Myocyte (in vitro differentiated cells): ENCODE measurements around the gene AKNA. TPM values are rescaled to one million over a fixed set of nuclear protein-coding genes. Genes with fewer than 3 reads are reported as not detected.
A peak's percentile ranks its signal among the peaks of the same experiment; 100 is the strongest.
"Not testable (repeated sequence)": the region's sequence is repeated elsewhere in the genome, so short reads cannot be mapped to it uniquely, and the experiment has no call there.

Experiments
- DNase-seq: peaks from one replicate; pipeline ENCODE4 v3.0.0-alpha.2; 2012; ENCODE audit warnings: low read depth
- total RNA-seq: library from RNA; depleted of rRNA; stranded (reverse); fragments of >200 nt; gene quantifications from 2 replicates; pipeline ENCODE4 v1.2.3, GENCODE V29; 2014

The AKNA gene
- total RNA-seq, 1 donor from 2014 or later, result 3.7 TPM

DNA sequence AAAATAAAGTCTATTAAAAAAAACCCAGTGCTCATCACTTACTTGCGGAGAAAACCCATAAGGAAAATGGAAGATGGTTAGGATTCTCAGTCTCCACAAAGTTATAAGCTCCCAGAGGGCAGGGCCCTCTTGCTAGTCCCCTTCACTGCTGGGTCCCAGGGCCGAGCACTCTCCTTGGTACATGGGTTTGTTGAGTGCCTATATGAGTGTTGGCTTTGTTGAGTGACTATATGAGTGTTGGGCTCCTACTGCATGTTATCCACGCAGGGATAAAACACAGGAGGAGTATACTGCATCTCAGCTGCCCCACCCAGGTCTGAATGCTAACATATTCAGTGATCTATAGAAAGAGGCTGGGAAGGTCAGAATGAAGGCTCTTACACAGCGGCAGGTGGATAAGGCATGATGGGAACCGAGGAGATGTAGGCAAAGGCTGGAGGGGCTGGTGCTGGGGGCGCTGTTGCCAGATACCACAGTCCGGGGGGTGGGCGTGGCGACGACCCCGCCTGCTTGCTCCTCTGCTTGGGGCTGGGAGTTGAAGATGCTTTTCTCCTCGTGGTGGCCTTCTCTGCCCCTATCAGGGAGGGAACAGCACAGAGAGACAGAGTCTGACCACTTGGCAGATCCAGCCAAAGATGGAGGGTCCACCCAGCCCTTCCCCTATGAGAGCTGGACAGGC lies 46.5 kb downstream of the AKNA start:
- no peak for DNase-seq

DNA sequence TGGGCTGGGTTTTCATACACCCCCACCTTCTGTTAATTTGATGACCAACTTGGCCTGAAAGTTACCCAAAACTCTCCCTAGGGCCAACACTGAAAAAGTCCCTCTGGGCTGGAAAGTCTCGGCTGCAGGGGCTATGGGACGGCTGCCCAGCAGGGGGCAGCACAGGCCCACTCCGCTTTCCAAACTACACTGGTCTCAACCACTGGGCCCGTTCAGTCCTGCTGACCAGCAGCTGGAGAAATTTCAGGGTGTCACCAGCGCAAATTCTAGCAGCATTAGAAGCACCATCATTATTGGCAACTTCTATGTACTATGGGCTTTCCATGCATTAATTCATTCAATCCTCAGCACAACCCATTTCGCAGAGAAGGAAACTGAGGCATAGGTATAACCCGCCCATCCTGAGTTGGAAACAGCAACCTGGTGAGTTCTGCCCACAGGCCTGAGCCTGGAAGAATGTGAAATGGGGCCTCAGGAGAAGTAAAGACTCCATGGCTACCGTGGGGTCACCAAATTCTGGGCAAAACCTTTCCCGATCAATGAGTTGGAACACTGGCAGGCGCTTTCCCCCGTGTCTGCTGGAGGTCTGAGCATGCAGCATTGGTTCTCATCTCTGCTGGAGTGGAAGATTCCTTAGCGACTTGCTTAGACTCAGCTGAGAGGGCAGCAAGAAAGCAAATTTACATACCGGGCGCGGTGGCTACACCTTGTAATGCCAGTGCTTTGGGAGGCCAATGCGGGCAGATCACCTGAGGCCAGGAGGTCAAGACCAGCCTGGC lies 48.5 kb downstream of the AKNA start:
- peak; percentile 56 for DNase-seq

DNA sequence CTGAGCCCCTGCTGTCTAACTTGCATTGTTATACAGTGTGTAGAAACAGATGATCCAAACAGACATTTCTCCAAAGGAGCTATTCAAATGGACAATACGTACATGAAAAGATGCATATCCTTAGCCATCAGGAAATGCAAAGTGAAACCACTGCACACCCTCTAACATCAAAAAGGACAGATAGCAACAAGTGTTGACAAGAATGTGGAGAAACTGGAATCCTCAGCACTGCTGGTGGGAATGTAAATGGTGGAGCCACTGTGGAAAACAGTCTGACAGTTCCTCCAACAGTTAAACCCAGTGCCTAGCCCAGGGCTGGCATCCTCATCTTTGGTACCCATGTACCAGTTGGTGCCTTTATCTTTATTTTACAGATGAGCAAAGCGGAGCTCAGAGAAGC lies 49.6 kb downstream of the AKNA start:
- no peak for DNase-seq

GRCh38 chr9:114336699-114337395 lies 50.9 kb downstream of the AKNA start:
- no peak for DNase-seq

DNA sequence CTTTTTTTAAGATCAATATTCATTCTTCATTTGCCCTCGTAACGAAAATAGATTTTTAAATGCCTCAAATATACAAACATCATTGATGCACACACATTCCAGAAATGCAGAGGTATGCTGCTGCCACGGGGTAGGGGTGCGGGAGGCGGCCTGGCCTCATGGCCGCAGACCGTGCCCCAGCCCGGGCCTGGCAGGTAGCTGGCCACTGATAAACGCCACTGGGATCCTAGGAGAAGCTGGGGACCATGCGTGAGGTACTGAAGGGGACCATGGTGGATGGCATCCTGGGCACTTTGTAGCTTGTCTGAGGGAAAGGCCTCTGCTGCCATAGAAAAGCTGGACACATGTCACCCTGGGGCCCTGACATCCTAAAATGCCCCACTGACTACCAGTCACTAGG lies 51.6 kb downstream of the AKNA start:
- DNase-seq, result no peak

DNA sequence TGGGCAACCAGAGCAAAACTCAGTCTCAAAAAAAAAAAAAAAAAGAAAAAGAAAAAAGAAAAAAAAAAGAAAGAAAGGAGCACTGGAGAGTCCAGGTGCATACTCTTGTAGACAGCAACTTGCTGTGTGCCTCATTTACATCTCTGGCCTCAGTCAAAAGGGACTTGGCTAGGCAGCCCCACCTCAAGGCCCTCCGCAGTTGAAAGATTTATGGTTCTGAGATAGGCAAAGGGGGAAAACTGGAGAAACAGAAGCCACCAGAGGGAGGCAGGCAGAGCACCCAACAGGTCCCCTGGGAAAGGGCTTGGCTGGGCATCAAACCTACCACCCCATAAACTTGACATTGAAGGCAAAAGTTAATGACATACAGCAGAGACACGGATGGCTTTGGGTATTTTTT lies 52.0 kb downstream of the AKNA start:
- DNase-seq, result no peak

GRCh38 chr9:114334490-114334889 lies 53.3 kb downstream of the AKNA start:
- DNase-seq, result no peak

DNA sequence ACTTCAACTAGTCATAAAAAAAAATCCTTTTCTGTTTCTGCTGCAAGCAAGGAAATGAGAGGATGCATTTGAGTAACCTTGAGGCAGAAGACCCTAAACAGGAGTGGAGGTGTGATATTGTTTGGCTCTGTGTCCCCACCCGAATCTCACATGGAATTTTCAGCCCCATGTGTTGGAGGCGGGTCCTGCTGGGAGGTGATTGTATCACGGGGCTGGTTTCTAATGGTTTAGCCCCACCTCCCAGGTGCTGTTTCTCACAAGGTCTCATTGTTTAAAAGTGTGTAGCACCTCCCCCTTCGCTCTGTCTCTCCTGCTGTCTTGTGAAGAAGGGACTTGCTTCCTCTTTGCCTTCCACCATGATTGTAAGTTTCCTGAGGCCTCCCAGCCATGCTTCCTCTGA lies 54.1 kb downstream of the AKNA start:
- DNase-seq, result not testable (repeated sequence)

GRCh38 chr9:114332474-114333040 lies 55.2 kb downstream of the AKNA start:
- DNase-seq, result not testable (repeated sequence)

DNA sequence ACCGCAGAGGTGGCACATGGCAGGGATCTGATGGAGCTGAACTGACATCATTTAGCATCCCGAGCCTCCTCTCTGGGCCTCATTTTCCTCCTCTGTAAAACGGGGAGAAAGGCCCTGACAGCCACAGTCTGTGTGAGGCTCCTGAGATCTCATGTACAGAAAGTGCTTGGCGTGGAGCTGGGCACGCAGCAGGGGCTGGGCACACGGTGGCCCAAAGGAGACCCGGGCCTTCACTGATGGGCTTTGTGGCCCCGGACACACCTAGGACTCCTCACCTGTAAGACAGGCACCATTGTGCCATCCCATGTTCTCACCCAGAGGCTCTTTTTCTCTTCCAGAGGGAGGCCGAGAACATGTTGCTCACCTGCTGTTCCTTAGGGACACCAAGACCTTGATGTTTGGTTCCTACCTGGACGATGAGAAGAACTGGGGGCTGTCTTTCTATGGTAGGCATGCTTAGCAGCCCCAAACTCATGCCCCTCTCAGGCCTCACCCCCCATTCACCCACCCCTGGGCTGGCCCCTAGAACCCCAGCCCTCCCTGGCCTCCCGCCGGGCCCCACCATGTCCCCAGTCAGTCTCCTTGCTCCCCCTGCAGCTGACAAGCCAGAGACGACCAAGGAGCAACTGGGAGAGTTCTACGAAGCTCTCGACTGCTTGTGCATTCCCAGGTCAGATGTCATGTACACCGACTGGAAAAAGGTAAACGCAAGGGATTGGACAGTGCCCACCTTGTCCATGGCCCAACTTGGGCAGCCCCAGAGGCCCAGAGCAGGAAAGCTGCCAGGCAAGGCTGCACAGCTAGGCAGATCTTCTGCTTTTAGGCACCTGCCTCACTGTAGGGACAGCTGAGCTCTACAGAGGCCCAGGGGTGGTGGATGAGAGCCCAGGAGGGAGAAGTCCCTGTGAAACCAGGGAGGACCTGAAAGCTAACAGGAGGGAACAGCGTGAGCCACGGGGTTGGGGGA lies 56.3 kb downstream of the AKNA start:
- not testable (repeated sequence) for DNase-seq

DNA sequence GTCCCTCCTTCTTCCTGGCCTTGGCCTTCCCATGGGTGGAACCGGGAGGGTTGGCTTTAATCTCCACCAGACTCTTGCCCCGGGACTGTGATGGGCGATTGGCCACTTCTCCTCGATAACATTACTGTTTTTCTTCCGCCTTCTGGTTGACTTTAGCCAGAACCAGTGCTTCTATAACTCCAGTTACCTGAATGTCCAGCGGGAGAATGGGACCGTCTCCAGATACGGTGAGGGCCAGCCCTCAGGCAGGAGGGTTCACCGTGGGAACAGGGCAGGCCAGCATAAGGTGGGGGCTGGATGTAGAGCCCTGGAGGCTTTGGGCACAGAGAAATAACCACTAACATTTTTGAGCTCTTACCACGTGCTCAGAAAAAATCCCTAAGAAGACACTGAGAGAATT lies 57.1 kb downstream of the AKNA start:
- DNase-seq, result no peak

- DNase-seq, result not testable (repeated sequence)
Measured at GRCh38 chr9:114329625-114330022, 58.2 kb downstream of the AKNA start, which contains the start of gene ORM2. ORM2 (plus strand) TSS chr9:114329869; CDS start chr9:114329905, 36 bp downstream.

DNA sequence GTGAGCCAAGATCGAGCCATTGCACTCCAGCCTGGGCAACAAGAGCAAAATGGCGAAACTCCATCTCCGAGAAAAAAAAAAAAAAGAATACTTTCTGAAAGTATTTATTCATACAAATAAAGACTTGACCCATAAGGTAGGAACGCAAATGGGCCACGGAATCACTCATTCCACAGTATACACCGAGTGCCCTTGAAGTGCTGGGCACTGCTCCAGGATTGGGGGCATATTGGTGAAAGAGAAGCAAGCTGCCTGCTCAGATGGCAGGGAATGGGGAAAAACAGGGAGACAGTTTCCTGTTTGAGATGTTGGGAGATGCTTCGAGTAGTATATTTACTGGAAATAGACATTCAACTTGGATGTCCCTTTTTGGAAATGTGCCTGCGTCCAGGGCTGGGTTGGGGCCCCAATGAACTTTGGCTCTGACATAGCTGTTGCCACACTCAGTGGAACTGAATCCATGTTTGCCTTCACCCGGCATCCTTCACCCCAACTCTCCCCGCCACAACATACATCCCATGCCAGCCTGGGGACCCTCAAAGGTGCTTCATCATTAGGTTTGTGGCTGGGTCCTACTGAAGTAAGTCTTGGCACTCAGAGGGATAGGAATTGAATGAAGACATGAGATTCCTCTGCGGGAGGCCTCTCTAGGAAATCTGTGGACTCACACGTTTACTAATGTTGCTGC lies 58.7 kb downstream of the AKNA start:
- not testable (repeated sequence) for DNase-seq

DNA sequence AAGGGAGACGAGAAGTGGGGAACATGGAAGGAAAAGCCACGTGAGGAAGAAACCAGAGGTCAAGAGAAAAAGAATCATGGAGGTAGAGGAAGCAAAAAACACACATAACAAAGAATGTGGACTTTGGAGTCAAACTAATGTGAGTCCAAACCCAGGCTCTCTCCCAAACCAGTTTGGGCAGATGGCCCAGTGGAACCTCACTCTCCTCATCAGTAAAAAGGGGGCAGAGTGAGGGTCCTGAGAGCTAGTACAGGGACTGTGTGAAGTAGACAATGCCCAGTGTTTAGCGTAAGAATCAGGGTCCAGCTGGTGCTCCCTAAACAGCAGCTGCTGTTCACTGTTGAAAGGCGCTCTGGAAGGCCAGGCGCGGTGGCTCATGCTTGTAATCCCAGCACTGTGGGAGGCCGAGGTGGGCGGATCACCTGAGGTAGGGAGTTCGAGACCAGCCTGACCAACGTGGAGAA lies 59.4 kb downstream of the AKNA start:
- not testable (repeated sequence) for DNase-seq

DNA sequence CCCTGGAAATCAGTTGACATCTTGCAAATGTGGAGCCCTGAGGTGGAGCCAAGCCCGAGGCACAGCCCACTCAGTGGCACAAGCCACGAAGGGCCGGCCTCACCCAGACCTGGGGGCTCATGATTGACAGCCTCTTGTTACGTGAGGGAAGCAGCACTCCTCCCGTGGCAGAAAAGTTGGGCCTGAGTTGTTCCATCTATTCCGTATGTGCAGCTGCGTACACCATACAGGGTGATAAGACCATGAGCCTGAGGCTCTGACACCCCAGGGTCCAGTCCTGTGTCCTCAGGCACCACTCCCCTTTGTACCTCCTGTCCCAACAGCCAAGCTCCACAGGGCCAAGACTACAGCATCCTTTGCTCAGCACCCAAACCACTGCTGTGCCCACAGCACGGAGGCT lies 60.0 kb downstream of the AKNA start:
- no peak for DNase-seq

GRCh38 chr9:114325684-114326254 lies 62.0 kb downstream of the AKNA start:
- DNase-seq, result not testable (repeated sequence)

GRCh38 chr9:114324965-114325364 lies 62.8 kb downstream of the AKNA start:
- not testable (repeated sequence) for DNase-seq

- DNase-seq, result no peak
Measured at GRCh38 chr9:114324492-114324891, 63.3 kb downstream of the AKNA start.

GRCh38 chr9:114323849-114324248 lies 63.9 kb downstream of the AKNA start:
- not testable (repeated sequence) for DNase-seq
